ENCODE data around the gene BMERB1.
A peak's percentile ranks its signal among the peaks of the same experiment; 100 is the strongest.
"Not testable (repeated sequence)": the region's sequence is repeated elsewhere in the genome, so short reads cannot be mapped to it uniquely, and the experiment has no call there.

Gene BMERB1

DNA sequence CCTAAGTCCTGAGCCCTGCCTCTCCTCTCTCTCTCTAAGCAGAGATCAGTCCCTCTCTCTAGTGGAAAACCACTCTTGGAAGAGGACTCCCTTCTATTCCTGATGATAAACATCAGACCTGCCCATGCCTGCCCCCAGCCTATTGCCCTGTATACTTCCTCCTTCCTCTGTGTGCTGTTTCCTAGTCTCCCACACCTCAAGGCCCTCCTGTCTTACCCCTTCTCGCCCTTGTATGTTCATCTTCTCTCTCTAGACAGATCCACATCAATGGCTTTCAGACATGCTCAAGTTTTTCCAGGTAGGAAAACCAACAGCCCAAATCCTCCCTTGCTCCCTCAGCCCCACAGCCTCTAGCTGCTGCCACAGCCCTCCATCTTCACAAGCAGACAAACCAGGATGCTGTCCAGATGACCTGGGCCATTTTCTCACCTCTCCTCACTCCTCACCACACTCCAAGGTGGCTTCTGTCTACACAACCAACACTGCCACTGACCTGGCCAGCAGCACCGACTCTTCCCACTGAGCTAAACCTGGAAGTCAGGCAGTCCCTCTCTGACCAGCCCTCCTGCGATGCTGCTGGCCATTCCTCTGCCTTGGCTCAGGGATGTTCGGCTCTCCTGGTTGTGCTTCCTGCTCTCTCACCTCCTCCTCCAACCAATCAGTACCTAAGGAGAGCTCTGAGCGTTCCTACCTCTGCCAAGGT lies 172.3 kb downstream of the BMERB1 start:
- no peak for DNase-seq (ENCODE audit: insufficient read length, low spot score)
- FAIRE-seq = no peak

DNA sequence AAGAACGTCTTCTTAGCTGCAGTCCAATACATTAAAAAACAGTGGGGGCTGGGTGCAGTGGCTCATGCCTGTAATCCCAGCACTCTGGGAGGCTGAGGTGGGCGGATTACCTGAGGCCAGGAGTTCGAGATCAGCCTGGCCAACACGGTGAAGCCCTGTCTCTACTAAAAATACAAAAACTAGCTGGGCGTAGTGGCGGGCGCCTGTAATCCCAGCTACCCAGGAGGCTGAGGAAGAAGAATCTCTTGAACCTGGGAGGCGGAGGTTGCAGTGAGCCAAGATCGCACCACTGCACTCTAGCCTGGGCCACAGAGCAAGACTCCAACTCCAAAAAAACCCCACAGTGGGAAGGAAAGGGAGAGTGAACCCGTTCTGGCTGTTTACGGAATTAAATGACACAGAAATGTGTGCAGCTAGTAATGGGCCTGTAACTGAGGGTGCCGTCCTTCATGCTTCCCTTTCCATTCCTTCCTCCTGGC lies 172.9 kb downstream of the BMERB1 start:
- not testable (repeated sequence) for DNase-seq (ENCODE audit: insufficient read length, low spot score); FAIRE-seq

DNA sequence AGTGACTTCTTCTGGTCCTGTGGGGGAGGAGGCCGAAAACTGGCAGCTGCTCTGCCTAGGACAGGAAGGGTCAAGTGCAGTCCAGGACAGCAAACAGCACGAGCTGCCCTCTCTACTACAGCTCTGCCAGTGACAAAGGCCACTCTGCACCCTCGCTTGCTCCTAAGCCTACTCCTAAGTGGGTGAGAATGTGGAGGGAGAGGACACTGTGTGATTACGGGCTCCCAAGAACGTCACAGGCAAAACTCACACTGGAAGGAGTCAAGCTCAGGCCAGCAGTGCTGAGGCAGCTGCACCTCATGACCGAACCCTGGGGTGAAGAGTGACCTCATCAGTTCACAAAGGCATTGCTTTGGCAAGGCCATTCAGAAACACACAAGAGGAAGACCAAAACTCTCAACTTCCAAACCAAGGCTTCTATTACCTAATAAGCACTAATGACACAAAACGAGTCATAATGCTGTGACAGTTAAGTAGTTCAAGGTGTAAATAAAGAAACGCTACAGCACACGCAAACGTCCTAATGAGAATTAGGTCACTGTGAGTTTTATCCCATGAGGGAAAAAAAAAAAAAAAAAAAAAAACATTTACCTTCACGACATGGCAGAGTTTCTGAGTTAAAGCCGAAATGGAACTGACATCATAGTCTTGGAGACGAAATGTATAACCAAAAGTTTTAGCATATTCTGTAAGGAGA lies 173.5 kb downstream of the BMERB1 start:
- FAIRE-seq (no peak), DNase-seq (ENCODE audit: insufficient read length, low spot score) (no peak)

DNA sequence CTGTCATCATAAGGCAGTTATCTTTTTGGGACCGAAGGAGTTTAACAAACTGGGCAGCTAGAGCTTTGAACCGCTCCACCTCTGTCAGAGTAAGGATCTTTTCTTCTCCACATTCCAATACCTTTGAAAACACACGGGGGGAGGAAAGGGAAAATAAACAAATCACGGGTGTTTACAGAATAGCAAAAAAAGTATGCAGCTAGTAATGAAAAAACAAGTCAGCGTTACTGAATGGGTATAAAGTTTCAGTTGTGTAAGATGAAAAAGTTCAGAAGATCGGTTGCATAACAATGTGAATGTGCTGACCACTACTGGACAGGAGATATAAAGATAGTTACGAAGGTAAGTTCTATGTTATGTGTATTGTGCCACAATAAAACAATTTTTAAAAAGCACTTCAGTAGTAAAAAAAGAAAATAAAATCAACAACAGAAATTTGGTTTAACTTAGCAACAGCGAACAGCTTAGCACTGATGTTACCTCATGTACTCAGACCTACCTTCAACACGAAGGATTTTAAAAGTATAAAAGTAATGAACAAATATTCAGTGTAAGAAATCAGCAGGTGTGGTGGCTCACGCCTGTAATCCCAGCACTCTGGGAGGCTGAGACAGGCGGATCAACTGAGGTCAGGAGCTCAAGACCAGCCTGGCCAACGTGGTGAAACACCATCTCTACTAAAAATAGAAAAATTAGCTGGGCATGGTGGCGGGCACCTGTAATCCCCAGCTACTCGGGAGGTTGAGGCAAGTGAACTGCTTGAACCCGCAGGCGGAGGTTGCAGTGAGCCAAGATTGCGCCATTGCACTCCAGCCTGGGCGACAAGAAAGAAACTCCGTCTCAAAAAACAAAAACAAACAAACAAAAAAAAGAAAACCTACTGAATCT lies 174.3 kb downstream of the BMERB1 start:
- no peak for DNase-seq (ENCODE audit: insufficient read length, low spot score)
- no peak for FAIRE-seq

DNA sequence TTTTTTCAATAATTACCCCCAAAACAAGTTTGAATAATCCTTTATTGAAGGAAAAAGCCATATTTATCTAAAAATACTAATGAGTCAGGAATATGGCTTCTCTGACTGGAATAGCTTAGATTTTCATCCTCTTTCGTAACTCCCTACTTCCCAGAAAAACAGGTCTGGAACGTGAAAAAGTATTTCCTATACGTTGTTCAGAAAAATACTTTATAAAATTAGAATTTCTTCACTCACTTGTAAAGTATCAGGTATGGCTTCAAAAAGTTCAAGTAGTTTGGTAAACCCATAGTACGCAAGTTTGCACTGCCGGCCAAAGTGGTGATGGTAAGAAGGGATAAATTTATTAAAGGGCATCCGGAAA lies 174.9 kb downstream of the BMERB1 start:
- FAIRE-seq (no peak), DNase-seq (ENCODE audit: insufficient read length, low spot score) (no peak)

DNA sequence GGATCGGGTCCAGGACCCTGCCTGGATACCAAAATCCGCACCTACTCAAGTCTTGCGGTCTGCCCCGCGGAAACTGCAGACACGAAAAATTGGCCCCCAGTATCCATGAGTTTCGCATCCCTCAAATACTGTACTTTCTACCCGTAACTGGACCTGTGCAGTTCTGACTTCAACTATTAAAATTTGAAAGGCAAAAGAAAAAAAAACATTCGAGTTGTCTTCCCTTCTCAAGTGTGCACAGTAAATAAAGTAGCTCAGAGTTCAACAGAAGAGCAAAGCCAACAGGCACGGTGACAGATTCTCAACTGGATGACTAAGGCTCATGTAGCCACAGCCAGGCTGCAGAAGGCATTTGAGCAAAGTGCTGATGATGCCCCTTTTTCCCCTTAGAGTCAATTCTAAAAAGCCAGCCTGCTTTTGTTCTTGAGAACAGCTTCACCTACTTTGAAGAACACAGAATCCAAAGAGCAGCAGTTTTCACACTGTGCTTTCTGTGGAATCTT lies 176.0 kb downstream of the BMERB1 start:
- DNase-seq (ENCODE audit: insufficient read length, low spot score) (no peak), FAIRE-seq (no peak)

DNA sequence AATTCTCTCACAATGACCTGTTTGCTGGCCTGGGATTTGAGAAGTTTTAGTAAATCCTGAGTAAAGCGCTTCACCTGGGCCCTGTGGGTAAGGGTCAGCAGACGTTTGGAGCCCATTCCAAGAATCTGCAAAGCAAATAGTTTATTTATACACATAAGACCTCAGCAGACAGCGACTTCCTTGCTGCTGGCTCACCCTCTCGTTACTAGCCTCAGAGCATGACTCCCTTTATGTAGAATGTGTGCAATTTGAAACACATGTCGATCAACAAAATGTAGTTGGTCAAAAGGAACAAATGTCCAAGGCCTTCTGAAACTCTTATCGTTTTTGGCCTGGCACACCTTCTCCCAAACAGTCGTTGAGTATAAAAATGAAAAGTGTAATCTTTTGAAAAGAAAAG lies 177.2 kb downstream of the BMERB1 start:
- FAIRE-seq (no peak), DNase-seq (ENCODE audit: insufficient read length, low spot score) (no peak)

DNA sequence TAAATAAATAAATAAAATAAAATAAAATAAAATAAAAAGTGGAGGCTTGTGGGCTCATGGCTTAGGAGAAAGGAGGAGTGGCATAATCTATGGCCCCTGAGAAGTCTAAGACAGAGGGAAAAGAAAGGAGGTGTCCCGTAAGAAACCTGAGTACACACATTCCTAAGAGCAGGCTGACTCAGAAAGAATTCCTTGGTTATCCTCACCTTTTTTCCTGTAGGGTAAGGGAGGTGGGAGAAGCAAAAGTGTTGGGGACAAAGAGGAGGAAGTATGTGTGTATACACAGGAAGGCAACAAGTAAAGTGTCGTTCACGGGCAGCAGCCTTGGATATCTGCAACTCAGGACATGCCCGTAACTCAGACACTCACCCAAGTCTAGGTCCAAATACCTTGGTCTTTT lies 179.3 kb downstream of the BMERB1 start:
- FAIRE-seq (no peak), DNase-seq (ENCODE audit: insufficient read length, low spot score) (no peak)

DNA sequence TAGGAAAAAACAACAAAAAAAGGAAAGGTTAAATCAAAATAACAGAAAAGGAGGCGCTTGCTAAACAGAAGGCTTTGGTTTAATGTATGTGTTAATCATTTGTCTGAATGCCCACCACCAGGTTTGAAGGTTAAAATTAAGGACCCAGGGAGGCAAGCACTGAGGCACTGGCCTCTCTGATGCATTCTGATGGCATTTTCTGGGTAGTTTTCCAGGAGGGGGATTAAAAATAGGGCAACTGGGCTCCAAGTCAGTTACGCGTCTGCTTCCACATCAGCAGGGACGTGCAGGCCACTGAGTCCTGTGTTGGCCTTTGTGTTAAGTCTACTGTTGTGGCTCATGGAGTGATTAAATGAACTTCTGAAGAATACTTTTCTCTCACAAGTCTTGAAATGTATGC lies 181.6 kb downstream of the BMERB1 start:
- DNase-seq (ENCODE audit: insufficient read length, low spot score) = no peak
- no peak for FAIRE-seq

DNA sequence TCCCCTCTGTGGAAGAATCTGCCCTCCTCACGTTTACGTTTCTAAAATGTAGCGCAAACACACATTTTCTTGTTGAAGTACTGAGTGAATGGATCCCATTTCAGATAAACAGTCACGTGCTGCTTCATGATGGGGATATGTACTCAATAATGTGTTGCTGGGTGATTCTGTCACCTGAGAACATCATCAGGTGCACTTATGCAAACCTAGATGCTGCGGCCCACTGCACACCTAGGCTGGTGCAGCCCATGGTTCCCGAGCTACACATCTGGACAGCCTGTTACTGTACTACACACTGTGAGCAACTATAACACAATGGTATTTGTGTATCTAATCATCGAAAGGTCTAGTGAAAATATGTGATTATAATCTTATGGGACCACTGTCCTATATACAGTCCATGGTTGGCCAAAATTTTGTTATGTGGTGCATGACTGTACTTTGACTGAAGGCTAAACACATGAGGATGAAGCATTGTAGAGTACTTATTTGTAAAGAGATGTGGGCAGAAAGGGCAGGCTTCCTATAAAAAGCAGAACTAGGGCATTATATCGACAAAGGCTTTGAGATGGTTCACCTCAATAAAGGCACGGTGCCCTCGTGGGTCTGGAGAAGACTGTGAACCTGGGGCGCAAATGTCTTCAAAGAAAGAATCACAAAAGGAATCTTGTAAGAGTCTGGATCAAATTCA lies 182.2 kb downstream of the BMERB1 start:
- DNase-seq (ENCODE audit: insufficient read length, low spot score) = no peak
- no peak for FAIRE-seq

DNA sequence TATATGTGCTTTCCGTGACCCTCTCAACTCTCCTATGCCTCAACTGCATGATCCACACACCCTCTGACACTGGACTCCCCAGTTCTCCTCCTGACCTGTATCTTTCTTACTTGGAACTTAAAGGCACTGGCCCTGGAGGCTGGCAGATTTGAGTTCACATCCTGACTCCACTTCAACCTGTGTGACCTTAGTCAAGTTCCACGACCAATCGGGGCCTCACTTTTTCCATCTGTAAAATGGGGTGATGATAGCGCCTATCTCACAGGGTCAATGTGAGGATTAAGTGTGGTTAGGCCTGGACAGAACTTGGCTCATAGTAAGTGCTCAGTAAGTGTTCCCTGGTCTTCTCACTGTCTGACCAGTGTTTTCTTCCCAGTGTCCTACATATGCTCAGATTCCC lies 183.5 kb downstream of the BMERB1 start:
- no peak for FAIRE-seq
- no peak for DNase-seq (ENCODE audit: insufficient read length, low spot score)

DNA sequence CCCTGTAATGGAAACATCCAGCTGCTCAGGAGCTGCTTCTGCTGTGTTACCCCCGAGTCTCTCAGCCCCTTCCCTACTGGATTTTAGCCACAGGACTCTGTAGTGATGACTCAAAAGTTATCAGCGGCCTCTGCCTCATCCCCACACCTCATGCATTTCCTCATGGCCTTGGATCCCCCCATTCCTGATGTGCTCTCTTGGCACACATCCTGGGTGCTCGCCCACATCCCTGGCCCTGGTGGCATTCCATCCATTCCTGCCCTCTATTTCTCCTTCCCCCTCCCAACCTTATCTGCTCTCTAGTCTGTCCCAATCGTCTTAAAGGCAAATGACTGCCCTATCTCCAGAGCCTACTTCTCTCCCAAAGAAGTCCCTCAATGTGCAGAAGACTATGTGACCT lies 184.0 kb downstream of the BMERB1 start:
- FAIRE-seq (no peak), DNase-seq (ENCODE audit: insufficient read length, low spot score) (no peak)

DNA sequence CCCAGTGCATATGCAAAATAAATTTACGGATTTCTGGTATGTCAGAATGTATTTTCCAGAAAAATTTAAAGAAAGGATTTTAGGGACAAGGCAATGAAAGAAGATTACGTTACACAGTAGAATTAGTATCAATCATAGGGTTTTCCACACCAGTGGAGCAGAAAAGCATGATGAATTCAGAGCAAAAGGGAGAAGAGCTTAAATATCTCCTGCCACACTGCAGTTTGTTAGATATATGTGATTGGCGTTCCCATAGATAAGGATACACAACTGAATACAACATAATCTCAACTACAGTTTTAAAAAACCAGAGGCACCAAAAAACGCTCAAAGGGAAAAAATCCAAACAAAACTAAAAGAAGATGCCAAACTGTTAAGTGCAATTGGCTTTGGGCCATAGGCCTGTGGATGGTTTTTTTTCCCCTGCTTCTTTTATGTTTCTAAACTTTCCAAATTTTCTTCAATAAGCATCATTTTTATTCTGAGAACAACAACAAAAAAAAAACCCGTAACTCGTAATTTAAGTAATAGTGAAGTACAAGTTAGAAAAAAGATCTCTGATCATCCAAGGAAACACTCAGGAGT lies 186.3 kb downstream of the BMERB1 start:
- DNase-seq (ENCODE audit: insufficient read length, low spot score) = no peak
- no peak for FAIRE-seq

DNA sequence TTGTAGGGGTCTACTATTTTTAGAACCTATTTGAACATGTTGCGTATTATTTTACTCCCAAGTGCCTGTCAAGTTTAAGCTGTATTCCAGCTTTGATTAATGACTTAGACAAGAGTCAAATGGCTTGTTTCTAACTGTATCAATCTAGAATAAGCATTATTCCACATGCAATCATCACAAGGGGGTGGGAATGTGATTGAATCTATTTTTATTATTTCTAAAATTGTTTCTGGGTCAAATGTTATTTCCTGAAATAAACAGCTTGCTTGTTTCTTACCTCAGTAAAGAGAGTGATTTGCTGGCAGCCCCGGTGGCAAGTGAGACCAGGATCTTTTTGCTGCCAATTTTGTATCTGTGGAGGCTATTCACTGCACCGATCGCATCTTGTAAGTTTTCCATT lies 187.1 kb downstream of the BMERB1 start:
- DNase-seq (ENCODE audit: insufficient read length, low spot score) (no peak), FAIRE-seq (no peak)

DNA sequence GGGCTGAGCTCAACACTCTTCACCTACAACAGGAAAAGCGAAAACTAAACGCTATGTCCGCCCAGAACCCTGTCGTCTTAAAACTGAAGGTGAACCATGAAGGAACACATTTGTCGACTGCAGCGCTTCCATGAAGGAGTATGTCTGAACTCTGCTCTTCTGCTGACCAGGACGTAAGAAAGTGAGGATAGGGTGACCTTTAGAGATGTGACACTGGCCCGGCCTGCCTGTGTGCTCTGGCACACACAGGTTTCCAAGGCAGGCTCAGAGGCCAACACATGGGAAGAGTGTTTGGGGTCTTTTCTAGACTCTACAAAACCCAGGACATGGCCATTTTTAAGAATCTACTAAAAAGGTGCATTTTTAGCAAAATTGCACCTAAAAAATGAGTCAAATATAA lies 187.5 kb downstream of the BMERB1 start:
- DNase-seq (ENCODE audit: insufficient read length, low spot score) (no peak), FAIRE-seq (no peak)

DNA sequence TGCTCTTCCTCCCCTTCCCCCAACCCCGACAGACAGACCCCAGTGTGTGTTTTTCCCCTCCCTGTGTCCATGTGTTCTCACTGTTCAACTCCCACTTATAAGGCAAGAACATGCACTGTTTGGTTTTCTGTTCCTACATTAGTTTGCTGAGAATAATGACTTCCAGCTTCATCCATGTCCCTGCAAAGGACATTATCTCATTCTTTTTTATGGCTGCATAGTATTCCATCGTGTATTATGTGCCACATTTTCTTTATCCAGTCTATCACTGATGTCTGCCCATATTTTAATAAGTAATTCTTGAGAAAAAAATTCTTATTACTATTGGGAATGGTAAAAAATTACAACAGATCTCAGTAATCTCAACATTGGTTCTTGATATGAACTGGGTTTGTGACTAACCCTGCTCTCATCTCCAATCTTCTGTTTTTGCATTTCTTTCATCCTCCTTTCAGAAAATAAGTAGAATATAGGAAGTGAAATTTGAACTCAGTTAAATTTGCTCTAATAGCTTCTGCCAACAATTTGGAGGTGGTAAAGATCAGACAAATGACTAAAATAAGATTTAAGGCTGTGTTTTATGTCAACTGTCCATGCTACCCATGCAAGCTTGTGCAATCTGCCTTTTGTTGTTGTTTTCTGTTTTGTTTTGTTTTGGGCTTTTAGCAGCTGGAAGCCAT lies 197.5 kb downstream of the BMERB1 start:
- no peak for FAIRE-seq
- DNase-seq (ENCODE audit: insufficient read length, low spot score) = no peak

DNA sequence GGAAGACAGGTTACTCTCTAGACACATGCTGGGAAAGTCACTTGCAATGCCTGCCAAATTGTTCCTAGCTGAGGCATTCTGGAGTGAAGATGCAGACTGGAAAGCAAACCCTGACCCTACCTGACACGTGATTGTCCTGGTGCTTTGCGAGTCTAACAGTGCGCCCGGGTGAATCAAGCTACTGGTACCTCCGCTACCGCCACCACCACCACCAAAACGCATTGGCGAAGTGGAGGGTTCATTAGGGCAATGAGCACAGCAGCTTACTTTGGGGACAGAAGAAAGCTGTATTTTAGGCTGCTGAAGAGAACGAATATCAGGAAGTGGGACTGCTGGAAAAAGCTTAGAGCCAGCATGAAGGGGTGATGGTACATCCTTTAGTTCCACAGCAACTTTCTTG lies 201.5 kb downstream of the BMERB1 start:
- DNase-seq (ENCODE audit: insufficient read length, low spot score) (no peak), FAIRE-seq (no peak)

DNA sequence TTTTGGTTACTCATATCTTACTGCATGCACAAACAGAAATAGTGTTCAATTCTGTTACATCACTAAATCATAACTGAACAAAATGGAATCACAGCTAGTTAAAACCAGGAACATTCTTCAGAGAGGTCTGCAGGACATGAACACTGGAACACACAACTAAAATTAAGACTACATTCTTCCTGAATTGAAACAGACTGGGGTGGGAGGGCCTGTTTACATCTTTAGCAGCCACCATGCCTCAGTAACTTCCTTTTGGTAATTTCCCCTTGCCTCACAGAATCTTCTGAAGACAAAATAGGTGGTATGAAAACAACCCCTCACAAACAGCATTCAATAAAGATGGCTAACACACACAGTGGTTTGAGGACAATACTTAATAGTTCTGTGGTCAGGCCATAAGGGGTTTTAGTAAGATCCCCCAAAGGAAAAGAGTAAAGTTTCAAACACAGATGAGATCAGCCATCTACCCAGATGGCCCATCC lies 202.0 kb downstream of the BMERB1 start:
- FAIRE-seq = peak; percentile 89
- DNase-seq (ENCODE audit: insufficient read length, low spot score) = no peak
